Endothelial cell of umbilical vein (primary cell): Measurements from ENCODE around the gene CLDN8.

Experiments used
- CTCF ChIP-seq, 2 donors: IDR thresholded peaks; 1 replicate in 1 of 2; 2 replicates in 1 of 2; pipeline ENCODE4 v1.5.1; 2011; ENCODE audit warnings: low read length in 2 of 2, mild to moderate bottlenecking in 2 of 2, moderate library complexity in 2 of 2, control low read depth in 1 of 2, inconsistent platforms in 1 of 2, low read depth in 1 of 2; ENCODE audit not compliant: insufficient read depth in 1 of 2; ENCODE audit errors: extremely low read depth in 1 of 2
- EZH2 ChIP-seq: IDR thresholded peaks from 2 replicates; pipeline ENCODE4 v1.6.1; 2012; ENCODE audit warnings: borderline replicate concordance, low read depth, mild to moderate bottlenecking, moderate library complexity, low read length, inconsistent platforms; ENCODE audit not compliant: severe bottlenecking
- FOS ChIP-seq: IDR thresholded peaks from 2 replicates; pipeline ENCODE4 v1.6.1; 2011; ENCODE audit warnings: mild to moderate bottlenecking, low read length, moderate library complexity, borderline replicate concordance; ENCODE audit not compliant: insufficient read depth
- GATA2 ChIP-seq: IDR thresholded peaks from 2 replicates; pipeline ENCODE4 v1.7.0; 2011; ENCODE audit warnings: low read depth, mild to moderate bottlenecking, moderate library complexity, mixed read lengths, low read length; ENCODE audit not compliant: insufficient read length, insufficient read depth
- JUN ChIP-seq: IDR thresholded peaks from 2 replicates; pipeline ENCODE4 v1.6.1; 2011; ENCODE audit warnings: borderline replicate concordance, low read depth; ENCODE audit not compliant: insufficient read length, insufficient read depth
- MAX ChIP-seq: IDR thresholded peaks from 2 replicates; pipeline ENCODE4 v1.6.1; 2011; ENCODE audit not compliant: insufficient read depth, insufficient read length
- MYC ChIP-seq: IDR thresholded peaks from one replicate; pipeline ENCODE4 v1.6.1; 2011; ENCODE audit warnings: mild to moderate bottlenecking, low read depth, low read length
- POLR2A ChIP-seq: IDR thresholded peaks from 2 replicates; pipeline ENCODE4 v1.6.1; 2012; ENCODE audit warnings: low read depth, mild to moderate bottlenecking, control low read depth, low read length
- POLR2AphosphoS5 ChIP-seq: IDR thresholded peaks from 2 replicates; pipeline ENCODE4 v1.6.1; 2012; ENCODE audit warnings: low read depth, mild to moderate bottlenecking, control low read depth, low read length, moderate library complexity; ENCODE audit not compliant: insufficient read depth

GRCh38 chr21:30233228-30234020 lies 17.5 kb upstream of the CLDN8 start:
- TF ChIP-seq CTCF (IDR thresholded peaks at IDR 0.05; ENCODE audit: extremely low read depth in 1 of 2, insufficient read depth in 1 of 2, low read depth in 1 of 2, low read length in 2 of 2), result no peak
- no peak for TF ChIP-seq POLR2AphosphoS5
- TF ChIP-seq POLR2A, result no peak
- no peak for TF ChIP-seq GATA2
- no peak for TF ChIP-seq JUN
- no peak for TF ChIP-seq EZH2
- no peak for TF ChIP-seq MYC
- TF ChIP-seq MAX, result no peak
- no peak for TF ChIP-seq FOS
